Left ventricle myocardium superior (tissue), 1 donor: ENCODE results near the gene DCP1B. TPM values are rescaled to one million over a fixed set of nuclear protein-coding genes. Genes with fewer than 3 reads are reported as not detected.
A peak's percentile ranks its signal among the peaks of the same experiment; 100 is the strongest.

Experiments
- ATAC-seq: fragments of 200-7000 bp; cut with Tn5 transposase; one replicate; pipeline ENCODE4 v1.9.1; 2020; ENCODE audit warnings: mild to moderate bottlenecking, moderate library complexity
- DNase-seq: peaks from one replicate; pipeline ENCODE4 v3.0.0-alpha.2; 2020
- intact Hi-C: fragments of 100-400 bp; cut with micrococcal nuclease; formaldehyde crosslinking; loops from one replicate; pipeline ENCODE4 v1.11.0; 2022
- total RNA-seq: library from RNA; stranded (reverse); fragmentation: NEBNext Ultra II Directional; extraction: Animal tissue kit (Norgen Biotek cat#: 25700); gene quantifications from one replicate; pipeline ENCODE4 v1.2.1, GENCODE V29; 2021
- donor health status: DM: no; HTN: yes; CAD: no; lungs with severe emphysema.

The DCP1B gene
- total RNA-seq, 1 donor from 2014 or later: 1.7 TPM

GRCh38 chr12:1927751-1928351 lies 76.4 kb downstream of the DCP1B start:
- DNase-seq (peak; percentile 88), ATAC-seq (peak; percentile 80)
- intact Hi-C loops: no loop called here

DNA sequence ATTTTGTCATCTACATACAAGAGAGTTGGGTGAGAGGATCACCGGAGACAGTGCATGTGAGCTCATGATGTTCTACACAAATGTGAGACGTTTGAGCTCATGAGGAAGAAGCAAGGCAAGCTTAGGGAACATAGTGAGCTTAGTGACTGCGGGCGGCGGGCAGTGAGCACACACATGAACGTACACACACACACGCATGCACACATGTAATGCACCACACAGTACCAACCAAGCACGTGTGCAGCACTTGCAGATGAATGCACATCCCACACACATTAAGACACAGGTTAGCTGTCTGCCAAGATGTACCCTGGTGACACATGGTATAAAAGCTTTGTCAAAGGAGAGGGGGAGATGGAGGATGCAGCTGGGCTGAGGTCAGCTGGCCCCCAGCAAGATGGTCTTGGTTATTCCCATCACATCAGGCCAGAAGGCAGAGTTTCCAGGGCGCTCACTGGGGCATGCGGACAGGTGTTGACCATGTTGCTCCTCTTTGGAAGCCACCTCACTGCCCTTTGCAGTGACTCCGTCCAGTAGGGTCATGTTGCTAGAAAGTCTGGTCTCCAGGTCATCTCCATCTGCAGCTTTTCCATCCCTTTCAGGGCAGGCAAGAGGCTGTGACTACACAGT lies 77.1 kb downstream of the DCP1B start:
- ATAC-seq (no peak), DNase-seq (no peak)
- intact Hi-C loops: no loop called here

GRCh38 chr12:1926251-1926657 lies 78.0 kb downstream of the DCP1B start:
- DNase-seq (no peak), ATAC-seq (peak; percentile 56)
- intact Hi-C loops: no loop called here

GRCh38 chr12:1925684-1926006 lies 78.6 kb downstream of the DCP1B start:
- intact Hi-C loops: no loop called here
- ATAC-seq: no peak
- no peak for DNase-seq

DNA sequence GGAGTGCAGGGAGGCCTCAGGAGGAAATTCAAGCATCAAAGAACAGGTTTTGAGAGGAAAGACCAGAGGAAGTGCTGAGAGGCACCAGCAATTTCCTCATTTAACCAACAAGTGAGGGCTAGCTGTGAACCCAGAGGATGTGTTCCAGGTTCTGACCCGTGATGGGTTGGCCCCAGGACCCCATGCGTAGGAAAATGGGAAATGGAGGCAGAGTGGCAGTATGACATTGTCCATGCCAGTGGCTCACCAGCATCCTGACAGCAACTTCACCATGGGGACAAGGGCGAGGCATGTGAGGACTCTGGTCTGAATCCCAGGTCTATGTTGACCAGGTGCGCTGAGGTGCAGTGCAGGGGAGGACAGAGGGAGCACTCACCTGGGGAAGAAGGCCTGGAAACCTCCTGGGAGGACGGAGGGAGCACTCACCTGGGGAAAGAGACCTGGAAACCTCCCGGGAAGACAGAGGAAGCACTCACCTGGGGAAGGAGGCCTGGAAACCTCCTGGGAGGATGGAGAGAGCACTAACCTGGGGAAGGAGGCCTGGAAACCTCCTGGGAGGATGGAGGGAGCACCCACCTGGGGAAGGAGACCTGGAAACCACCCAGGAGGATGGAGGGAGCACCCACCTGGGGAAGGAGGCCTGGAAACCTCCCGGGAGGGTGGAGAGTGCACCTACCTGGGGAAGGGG lies 79.1 kb downstream of the DCP1B start:
- ATAC-seq (no peak), DNase-seq (no peak)
- intact Hi-C loops: no loop called here

DNA sequence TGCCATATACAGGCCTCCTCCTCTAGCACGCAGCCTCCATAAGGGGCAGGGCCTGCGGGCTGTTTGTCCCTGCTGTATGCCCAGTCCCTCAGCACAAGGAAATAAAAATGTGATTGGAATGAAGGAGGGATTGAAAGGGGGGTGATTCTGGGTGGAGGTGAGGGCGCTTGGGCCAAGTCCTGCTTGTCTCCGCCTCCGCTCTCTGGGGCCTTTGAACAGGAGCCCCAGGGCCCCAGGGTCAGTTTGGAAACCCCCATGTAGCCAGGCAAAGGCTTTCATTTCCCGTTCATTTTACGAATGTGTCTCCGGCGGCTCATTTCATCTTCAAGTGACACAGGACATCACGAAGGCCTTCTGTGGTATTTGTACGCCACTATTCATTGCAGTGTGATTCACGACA lies 81.3 kb downstream of the DCP1B start:
- ATAC-seq: no peak
- DNase-seq: no peak
- intact Hi-C loops: no loop called here

GRCh38 chr12:1922075-1922709 lies 82.1 kb downstream of the DCP1B start:
- ATAC-seq (no peak), DNase-seq (no peak)
- intact Hi-C loops: no loop called here

- intact Hi-C loops: no loop called here
- no peak for ATAC-seq
- no peak for DNase-seq
These were observed 83.3 kb downstream of the DCP1B start for GRCh38 chr12:1920971-1921370.

DNA sequence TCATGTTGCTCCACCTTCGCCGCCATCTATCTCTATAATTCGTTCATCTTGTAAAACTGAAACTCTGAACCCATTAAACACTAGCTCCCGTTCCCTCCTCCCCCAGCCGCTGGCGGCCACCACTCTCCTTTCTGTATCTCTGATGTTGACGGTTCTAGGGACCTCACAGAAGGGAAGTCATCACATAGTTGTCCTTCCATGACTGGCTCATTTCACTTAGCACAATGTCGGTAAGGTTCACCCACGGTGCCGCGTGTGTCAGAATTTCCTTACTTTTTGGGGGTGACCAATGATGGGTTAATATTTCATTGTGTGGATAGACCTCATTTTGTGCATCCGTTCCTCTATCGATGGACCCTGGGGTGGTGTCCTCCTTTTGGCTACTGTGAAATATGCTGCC lies 83.8 kb downstream of the DCP1B start:
- intact Hi-C loops: no loop called here
- no peak for ATAC-seq
- DNase-seq: no peak

GRCh38 chr12:1919763-1920162 lies 84.5 kb downstream of the DCP1B start:
- DNase-seq (no peak), ATAC-seq (no peak)
- intact Hi-C loops: no loop called here

DNA sequence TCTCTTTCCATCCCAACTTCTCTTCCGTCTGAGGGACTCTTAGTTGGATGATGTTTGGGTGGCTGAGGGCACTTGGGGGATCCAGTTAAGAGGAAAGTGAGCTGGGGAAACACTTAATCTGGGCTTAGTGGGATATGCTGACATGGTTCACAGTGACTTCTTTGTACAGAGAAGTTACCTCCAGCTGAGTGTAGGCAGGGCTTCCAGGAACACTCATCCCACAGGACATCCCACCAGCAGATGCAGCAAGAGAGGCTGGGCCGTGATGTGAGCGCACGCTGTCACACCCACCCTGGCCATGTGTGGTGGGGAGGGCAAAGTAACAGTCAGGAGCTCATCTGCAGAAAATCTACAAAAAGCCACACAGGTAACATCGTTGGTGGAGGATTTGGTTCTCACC lies 85.0 kb downstream of the DCP1B start:
- DNase-seq: no peak
- intact Hi-C loops: no loop called here
- ATAC-seq: no peak

DNA sequence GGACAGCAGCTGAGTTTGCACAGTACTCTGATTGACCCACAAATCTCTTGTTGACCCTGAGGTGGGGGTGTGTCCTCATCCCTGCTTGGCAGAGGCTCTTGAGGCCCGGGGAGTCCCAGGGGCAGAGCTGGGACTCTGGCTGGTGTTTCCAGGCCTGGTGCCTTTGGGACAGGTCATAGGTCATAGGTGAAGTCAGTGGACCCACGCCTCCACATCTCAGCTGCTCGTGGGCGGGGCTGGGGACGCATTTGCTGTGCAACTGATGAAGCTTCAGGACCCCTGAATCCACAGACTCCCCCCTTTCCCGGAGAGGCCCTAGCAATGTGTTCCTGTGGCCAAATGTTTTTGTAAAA lies 85.4 kb downstream of the DCP1B start:
- DNase-seq: no peak
- intact Hi-C loops: no loop called here
- ATAC-seq: no peak

DNA sequence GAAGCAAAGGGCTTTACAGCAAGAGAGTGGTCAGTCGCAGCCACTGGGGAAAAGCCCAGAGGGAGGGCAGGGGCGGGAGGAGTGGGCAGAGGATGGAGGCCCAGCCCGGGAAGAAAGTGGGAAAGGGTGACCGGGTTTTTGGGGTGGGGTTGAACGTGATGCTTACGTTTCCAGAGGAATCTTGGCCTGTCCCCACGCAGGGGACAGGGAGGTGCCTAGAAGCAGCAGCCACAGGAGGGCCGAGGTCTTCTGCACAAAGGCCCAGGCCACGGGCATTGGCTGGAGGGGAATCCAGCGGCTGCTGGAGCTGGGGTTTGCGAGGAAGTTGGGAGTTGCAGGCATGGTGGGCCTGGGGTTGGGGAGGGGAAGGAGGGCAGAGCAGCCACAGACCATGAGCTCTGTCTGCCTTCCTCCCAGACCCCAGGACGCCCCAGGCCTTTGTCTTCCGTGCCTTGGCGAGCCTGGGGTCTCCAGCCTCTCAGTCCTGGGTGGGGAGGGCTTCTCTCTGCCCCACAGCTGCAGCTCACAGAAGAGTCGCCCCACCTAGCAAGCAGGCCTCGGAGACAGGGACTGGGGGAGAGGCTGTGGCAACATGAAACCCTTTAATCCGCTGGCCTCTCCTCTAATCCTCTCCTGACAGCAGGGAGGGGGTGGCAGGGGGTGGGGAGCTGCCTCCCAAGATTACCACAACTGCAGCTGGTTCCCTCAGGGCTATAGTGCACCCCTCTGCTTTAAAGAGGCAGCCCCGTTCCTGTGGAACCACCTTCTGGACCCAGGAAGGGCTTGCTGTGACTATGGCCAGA lies 86.0 kb downstream of the DCP1B start, which contains the start of gene CACNA2D4:
TSS of gene CACNA2D4 (minus strand) at position 572 of the 803 bp plus-strand sequence. CDS start at position 393, 179 bp downstream.
- DNase-seq (no peak), ATAC-seq (no peak)
- intact Hi-C loops: no loop called here

DNA sequence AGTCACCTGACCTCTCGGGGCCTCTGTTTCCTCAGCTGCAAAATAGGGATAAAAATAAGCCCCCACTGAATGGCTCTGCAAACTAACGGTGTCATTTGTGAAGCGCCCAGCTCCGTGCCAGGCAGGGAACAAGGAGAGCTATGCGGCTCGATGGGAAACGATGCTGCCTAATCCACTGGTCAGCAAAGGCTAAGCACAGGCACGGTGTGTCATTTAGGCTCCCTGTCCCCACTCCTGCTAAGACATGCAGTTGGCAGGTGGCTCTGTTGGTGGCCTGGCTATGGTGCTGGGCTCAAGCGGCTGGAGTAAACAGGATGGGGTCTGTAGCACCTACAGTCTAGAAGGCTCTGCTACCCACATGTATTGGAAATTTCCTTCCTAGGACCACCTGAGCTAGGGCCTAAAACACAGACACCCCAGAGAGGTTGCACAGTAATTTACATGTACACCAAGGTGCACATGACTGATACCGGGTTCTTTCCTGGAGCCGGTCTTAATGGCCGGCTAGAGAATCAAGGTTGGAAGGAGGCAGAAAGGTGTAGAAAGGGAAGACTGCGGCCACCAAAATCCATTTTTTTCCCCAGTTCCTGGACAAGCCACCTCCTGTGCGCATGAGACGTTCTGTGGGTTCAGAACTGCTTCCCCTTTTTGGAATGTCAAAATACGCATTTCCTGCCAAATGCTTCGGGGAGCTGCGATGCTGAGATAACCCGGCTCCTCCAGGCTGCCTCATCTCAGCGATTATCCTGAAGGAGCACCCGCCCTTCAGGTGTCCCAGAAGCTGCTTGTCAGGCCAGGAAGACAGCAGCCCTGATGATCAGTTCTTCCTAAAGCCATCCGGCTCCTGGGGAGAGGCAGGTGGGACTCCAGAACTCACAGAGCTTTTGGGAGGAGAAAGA lies 86.8 kb downstream of the DCP1B start:
- ATAC-seq (no peak), DNase-seq (no peak)
- intact Hi-C loops: no loop called here

GRCh38 chr12:1916371-1917171 lies 87.7 kb downstream of the DCP1B start:
- ATAC-seq: peak; percentile 91
- peak; percentile 85 for DNase-seq
- intact Hi-C loops: no loop called here

- intact Hi-C loops: no loop called here
- no peak for DNase-seq
These were observed 88.9 kb downstream of the DCP1B start for GRCh38 chr12:1915082-1915968.

More at GRCh38 chr12:1915082-1915968, 88.9 kb downstream of the DCP1B start:
- ATAC-seq: no peak
